Measurements from ENCODE around the gene ALDH2. TPM values are rescaled to one million over a fixed set of nuclear protein-coding genes. Genes with fewer than 3 reads are reported as not detected.
"Not testable (repeated sequence)": the region's sequence is repeated elsewhere in the genome, so short reads cannot be mapped to it uniquely, and the experiment has no call there.

The ALDH2 gene
- total RNA-seq, 4 donors from 2014 or later, result 129 to 365 (median 231) TPM

DNA sequence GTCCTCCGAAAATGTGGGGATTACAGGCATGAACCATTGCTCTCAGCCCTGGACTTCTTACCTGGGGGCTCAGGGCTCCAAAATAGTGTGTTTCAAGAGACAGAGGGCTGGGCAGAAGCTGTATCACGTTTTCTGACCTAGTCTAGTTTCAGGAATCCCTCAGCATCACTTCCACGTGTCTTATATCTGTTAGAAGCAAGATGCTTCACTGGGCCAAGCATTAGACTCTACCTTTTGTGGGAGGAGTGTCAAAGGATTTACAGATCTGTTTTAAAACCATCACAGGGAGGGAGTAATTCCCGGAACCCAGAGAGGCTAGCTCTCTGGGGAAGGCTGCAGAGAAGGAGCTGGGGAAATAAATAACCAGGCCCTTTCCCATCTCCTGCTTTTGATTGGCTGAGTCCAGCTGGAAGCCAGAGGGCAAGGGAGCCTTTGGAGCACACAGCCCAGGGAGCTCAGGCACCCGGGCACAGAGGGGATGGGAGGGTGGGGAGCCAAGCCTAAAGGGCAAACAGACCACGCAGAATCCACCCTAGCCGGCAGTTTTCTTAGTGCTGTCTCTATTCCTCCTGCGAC is 33.3 kb upstream of the ALDH2 start:
- TF ChIP-seq, protein P1, sequence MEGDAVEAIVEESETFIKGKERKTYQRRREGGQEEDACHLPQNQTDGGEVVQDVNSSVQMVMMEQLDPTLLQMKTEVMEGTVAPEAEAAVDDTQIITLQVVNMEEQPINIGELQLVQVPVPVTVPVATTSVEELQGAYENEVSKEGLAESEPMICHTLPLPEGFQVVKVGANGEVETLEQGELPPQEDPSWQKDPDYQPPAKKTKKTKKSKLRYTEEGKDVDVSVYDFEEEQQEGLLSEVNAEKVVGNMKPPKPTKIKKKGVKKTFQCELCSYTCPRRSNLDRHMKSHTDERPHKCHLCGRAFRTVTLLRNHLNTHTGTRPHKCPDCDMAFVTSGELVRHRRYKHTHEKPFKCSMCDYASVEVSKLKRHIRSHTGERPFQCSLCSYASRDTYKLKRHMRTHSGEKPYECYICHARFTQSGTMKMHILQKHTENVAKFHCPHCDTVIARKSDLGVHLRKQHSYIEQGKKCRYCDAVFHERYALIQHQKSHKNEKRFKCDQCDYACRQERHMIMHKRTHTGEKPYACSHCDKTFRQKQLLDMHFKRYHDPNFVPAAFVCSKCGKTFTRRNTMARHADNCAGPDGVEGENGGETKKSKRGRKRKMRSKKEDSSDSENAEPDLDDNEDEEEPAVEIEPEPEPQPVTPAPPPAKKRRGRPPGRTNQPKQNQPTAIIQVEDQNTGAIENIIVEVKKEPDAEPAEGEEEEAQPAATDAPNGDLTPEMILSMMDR (IDR thresholded peaks at IDR 0.05), result no peak
- DNase-seq (ENCODE audit: low spot score), result no peak
- ATAC-seq (ENCODE audit: low FRiP score), result no peak

DNA sequence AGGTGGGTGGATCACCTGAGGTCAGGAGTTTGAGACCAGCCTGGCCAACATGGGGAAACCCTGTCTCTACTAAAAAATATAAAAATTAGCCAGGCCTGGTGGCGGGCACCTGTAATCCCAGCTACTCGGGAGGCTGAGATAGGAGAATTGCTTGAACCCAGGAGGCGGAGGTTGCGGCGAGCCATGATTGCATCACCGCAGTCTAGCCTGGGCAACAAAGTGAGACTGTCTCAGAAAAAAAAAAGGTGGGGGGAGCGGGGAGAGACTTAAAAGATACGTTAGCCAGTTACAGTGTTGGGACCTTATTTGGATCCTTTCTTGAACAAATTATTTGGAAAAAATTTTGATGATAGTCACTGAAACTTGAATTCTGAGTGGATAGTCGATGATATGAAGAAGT is 27.2 kb upstream of the ALDH2 start:
- not testable (repeated sequence) for DNase-seq (ENCODE audit: low spot score); ATAC-seq (ENCODE audit: low FRiP score)

DNA sequence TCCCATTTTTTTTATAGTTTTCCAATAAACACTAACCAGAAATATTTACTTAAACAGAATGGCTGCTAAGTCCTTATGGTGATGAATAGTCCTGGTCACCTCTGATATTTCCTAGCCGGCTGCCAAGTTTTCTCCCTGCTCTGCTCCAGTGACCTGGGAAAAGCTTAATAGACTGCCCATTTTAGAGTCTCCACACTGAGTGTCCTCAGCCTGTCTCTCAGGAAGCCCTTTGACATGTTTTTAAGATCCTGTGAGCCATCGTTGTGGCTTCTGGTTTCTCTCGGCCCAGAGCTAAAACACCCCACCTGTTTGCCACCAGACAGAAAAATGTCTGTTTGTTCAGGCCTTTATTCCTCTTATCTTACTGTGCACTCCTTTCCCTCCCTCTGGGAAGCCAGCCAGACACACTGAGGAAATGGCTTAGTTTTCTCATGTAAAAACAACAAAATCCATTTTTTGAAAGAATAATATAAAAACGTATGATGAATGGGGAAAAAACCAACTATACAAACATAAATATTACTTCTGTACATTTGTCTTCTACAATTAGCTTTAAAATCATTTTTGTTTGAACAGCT is 25.4 kb upstream of the ALDH2 start:
- TF ChIP-seq, protein P1 (IDR thresholded peaks at IDR 0.05), result no peak
- DNase-seq (ENCODE audit: low spot score), result no peak
- no peak for ATAC-seq (ENCODE audit: low FRiP score)

GRCh38 chr12:111745211-111745610 is 21.5 kb upstream of the ALDH2 start:
- TF ChIP-seq, protein P1 (IDR thresholded peaks at IDR 0.05), result no peak
- DNase-seq (ENCODE audit: low spot score) (no peak), ATAC-seq (ENCODE audit: low FRiP score) (no peak)

GRCh38 chr12:111747333-111747732 is 19.4 kb upstream of the ALDH2 start:
- DNase-seq (ENCODE audit: low spot score), result no peak
- TF ChIP-seq, protein P1 (IDR thresholded peaks at IDR 0.05), result no peak
- ATAC-seq (ENCODE audit: low FRiP score), result no peak

DNA sequence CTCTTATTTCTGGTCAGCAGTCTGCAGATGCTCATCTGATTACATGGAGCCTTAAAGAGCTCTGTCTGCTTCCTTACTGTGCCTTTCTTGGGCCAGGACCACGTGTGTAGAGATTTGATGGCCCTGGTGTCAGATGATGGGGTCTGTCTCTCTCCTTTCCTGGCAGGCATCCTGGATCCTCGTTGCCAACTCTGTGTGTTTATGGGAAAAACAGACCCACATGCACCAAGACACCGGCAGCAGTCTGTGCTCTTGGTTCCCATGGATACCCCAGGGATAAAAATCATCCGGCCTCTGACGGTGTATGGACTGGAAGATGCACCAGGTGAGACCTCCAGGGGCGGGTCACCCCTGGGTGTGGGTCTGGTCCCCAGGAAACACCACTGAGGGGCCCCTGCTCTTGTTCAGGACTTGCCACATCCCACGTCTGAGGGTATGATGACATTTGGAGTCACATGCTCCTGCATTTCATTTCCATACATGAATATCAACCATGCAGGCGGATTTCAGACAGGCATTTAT is 18.5 kb upstream of the ALDH2 start:
- TF ChIP-seq, protein P1 (IDR thresholded peaks at IDR 0.05), result no peak
- DNase-seq (ENCODE audit: low spot score) (no peak), ATAC-seq (ENCODE audit: low FRiP score) (no peak)

DNA sequence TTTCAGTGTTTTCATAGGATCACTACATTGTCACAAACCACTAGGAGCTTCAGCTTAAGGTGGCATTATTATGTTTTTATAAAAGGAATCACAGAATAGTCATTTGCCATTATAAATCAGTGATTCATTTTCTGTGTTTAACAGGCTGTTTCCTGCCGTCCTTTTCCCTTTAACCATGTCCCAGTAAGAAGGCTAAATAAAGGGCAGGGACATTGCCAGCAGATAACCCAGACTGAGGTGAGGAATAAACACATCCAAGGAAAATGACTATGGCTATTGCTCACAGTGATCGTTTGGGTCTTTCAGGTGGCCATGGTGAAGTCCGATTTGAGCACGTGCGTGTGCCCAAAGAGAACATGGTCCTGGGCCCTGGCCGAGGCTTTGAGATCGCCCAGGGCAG is 17.9 kb upstream of the ALDH2 start:
- no peak for ATAC-seq (ENCODE audit: low FRiP score)
- no peak for DNase-seq (ENCODE audit: low spot score)
- TF ChIP-seq, protein P1 (IDR thresholded peaks at IDR 0.05), result no peak

Data from omental fat pad (tissue), 4 donors.